GM21576 (cell line): ENCODE results near the gene PAGE5.

ENCODE experiments used
- ATAC-seq: cut with Tn5 transposase; IDR thresholded peaks from one replicate; pipeline ENCODE4 v1.9.1; 2021; ENCODE audit warnings: mild to moderate bottlenecking, moderate library complexity; ENCODE audit not compliant: unreplicated experiment

The PAGE5 gene, protein sequence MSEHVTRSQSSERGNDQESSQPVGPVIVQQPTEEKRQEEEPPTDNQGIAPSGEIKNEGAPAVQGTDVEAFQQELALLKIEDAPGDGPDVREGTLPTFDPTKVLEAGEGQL

DNA sequence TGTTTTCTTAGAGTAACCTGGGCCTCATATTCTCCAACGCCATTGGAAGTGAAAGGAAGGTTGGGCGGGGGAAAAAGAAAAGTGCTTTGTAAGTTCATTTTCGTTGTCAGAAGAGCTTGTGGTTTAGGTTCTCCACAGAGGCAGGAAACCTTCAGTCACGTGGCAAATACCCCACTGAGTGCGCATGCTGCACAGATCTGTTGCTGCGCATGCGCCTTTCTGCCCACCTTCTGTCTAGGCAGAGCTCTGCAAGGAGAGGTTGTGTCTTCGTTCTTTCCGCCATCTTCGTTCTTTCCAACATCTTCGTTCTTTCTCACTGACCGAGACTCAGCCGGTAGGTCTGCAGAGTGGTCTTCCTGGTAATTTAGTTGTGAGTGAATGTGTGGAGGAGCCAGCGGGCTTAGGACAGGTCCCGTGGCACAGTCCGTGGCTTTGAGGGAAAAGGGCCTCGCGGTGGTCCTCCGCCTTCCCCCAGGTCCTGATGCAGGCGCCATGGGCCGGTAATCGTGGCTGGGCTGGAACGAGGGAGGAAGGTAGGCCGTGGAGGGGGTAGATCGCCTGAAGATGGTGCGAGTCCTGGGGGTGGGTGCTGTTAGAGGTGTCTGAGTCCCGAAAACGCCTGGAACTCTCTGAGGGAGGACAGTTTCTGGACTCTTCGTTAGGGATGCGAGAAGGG, at the start of gene PAGE5:
Gene PAGE5 (plus strand): TSS at position 228 of the 676 bp plus-strand sequence. CDS start 1,037 bp downstream, outside the sequence.
- no peak for ATAC-seq

DNA sequence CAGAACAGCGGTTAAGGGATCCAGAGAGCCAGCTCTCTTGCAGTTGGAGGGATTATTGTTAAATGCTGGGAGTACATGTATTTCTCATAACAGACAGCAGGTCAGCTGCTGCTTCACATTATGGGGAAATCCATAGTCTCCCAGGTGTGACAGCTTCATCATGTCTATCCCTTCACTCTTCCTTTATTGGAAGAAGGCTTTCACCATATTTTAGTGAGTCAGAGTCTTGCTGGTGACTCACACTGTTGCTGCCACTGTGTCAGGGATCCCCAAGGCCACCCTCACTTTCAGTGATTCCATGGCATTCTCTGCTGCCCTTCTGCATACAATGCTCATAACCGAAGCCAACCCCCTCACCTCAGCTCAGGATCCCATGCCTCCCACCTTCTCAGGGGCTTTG, 32.9 kb upstream of the PAGE5 start:
- ATAC-seq = no peak

DNA sequence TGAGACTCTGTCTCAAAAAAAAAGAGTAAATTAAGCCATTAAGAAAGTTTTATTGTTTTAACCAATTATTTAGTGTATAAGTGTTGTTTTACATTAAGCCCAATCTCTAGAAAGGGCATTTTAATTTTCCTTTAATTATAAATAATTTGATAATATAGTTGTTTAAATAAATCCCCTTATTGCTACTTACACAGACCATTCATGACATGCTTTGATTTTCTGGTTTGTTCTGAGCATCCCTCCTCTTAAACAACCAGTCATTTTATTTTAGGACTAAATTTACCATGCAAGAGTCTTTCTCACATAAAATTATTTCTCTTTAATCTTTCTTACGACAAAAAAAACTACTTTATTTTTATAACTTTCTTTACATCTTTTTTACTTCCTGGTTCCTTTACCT, 23.5 kb upstream of the PAGE5 start:
- ATAC-seq = no peak

DNA sequence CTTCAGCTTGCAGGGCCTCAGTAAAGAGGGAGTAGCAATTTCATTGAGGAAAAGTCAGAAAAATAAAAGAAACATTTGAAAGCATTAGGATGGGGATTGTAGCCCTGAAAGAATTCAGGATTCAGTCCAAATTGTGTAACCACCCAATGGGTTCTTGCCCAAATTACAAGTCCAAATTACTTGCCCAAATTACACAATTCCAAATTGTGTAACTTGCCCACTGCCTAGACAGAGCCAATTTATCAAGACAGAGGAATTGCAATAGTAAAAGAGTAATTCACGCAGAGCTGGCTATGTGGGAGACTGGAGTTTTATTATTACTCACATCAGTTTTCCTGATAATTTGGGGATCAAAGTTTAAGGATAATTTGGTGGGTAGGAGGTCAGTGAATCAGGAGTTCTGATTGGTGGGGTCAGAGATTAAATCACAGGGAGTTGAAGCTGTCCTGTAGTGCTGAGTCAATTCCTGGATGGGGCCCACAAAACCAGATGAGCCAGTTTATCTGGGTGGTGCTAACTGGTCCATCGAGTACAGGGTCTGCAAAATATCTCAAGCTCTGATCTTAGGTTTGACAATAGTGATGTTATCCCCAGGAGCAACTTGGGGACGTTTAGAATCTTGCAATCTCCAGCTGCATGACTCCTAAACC, 18.1 kb upstream of the PAGE5 start:
- no peak for ATAC-seq

DNA sequence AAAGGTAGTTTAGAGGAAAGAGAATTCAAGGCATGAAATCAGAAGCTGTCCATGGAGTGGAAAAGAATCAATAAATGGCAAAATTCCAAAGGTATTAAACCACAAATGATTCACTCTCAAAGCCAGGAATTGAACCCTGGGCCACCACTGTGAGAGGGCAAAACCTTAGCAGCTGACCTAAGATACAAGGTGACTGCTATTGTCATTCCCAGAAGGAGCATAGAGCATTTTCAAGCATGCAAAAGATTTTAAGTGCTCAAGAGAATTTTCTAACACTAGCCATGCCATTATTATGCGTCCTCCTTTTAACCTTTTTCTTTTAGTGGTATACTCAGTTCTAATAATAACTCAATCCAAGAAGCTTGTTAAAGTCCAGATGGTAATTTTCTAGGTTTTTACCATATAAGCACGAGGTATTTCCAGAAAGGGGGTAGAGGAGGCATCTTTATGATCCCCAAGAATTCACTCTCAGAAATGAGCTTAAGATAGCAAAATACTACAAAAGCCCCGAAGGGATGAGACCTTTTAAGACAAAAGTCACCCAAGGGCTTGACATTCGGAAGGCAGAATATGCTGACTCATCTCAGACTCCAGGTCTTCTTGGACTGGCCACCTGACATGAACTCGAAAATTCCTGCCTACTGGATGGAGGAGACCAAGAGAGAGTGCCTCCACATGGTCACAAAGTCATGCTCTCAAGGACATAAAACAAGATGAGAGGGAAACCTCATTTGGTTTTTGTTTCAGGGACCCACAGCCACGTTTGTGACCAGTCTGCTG, 13.8 kb upstream of the PAGE5 start:
- ATAC-seq = no peak

DNA sequence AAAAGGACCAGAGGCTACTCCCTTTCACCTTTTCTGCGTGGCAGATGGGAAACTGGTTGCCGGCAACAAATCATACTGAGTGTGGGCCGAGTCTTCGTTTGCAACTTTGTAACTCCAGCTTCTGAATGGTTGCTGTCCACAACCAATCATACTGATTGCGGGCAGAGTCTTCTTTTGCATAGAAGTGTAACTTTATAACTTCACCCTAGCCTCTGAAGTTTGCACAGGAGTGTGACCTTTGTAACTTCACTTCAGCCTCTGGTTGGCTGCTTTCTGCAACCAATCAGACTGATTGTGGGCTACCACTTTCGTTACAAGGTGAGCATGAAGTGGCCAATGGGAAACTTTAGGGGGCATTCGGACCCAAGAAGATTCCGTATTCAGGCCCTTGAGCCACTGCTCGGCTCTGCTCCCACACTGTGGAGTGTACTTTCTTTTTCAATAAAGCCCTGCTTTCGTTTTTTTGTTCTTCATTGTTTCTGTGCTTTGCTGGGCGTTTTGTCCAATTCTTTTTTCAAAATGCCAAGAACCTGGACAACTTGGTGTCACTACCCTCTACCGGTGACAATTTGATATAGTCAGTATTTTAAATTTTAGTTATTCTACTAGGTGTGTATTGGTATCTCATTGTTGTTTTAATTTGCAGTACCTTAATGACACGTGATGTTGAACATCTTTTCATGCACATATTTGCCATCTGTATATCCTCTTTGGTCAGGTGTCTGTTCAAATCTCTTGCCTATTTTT, 9.0 kb upstream of the PAGE5 start:
- no peak for ATAC-seq

DNA sequence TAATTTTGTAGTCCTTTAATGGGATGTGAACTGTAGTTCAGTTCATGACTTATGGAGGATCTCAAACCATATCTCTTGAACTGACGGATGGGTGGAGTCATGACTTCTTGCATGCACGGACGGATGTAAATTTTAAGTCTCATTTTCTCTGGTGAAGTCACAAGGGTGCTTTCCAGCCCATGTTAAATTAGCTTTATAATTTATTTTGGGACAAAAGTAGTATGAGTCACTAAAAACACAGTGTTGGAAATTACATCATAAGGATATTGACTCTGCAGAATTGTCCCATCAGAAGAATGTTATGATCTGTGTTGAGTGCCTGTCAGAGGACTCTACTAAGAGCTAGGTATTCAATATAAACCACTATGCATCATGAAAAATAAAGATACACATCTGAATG, 6.8 kb upstream of the PAGE5 start:
- no peak for ATAC-seq

DNA sequence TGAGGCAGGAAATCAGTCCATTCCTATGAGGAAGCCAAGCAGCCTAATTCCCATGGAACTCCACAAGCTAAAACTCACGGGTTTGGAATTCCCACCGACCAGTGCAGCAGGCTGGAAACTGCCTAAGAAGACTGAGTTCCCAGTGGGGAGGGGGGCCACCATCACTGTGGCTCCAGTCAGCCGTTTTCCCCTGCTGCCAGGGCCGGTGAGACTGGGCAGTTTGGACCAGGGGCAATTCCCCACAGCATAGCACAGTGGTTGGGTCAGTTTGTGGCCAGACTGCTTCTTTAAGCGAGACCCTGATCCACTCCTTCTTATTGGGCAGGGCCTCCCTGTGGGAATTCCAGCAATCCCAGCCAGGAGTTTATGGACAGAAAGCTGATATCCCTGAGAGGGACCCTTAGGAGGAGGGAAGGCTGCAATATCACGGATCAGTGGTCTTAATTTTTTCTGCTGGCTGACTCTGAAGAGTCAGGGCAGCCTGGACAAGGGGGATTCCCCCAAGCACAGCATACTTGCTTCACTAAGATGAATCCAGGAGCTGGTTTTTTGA, 20.7 kb downstream of the PAGE5 start:
- ATAC-seq = no peak

DNA sequence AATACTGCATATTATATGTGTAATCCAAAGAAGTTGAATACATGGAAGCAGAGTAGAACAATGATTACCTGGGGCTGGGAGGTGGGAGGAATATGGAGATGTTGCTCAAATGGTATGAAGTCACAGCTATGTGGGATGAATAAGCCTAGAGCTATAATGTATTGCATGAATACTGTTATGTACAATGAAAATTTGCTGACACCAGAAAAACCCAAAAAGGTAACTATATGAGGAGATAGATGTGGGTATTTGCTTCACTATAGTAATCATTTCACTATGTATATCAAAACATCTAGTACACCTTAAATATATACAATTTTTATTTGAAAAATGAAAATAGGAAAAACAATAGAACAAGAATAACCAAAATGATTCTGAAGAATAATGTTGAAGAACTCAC, 33.4 kb downstream of the PAGE5 start:
- ATAC-seq = no peak

DNA sequence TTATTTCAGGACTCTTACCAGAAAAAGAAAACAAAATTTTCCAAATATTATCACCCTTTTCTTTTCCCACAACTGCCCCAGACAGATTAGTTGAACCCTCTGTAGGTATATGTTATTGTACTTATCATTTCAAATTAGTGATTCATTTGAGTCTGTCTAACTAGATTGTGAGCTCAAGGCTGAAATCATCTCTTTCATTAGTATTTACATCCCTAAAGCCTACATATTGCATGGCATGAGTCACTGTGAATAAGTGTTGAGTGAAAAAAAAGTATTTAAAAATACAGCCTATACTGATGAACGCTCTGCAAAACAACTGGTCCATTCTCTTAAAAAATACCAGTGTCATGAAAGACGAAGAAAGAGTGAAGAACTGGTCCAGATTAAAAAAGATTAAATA, 40.7 kb downstream of the PAGE5 start:
- ATAC-seq = no peak

DNA sequence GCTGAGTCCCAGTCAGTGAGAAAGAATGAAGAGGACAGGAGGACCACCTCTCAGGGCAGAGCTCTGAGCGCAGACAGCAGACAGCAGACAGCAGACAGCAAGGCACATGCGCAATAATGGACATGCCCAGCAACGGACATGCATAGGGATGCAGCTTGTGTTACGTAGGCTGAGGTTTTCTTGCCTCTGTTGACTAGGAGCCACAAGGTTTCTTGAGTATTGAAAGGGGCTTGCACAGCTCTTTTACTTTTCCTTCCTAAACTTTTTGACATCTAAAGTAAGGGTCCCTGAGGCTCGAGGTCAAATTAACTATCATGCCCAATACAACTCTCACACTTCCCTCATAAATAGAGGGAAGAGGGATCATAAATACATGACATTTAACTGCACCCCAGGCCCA, 44.7 kb downstream of the PAGE5 start, which contains the start of gene PAGE3:
Gene PAGE3 (minus strand): TSS at position 101 of the 400 bp plus-strand sequence. CDS start 1,013 bp downstream, outside the sequence.
- ATAC-seq = no peak
